Neural progenitor cell (in vitro differentiated cells): Measurements from ENCODE around the gene PIK3R6. TPM values are rescaled to one million over a fixed set of nuclear protein-coding genes. Genes with fewer than 3 reads are reported as not detected.

Source experiments
- DNase-seq: peaks from one replicate; pipeline ENCODE4 v3.0.0-alpha.2; 2016; ENCODE audit warnings: low spot score
- H2AFZ ChIP-seq: fragments of 200-600 bp; sonication (generic); replicated peaks from 2 replicates; pipeline ENCODE4 v1.6.1; 2016; ENCODE audit warnings: antibody characterized with exemption
- H3F3A ChIP-seq: fragments of 200-600 bp; sonication (generic); 2 replicates; pipeline ENCODE4 v1.6.1; 2016; ENCODE audit warnings: antibody characterized with exemption, low read depth
- H3K27ac ChIP-seq: fragments of 200-600 bp; sonication (generic); 2 replicates; pipeline ENCODE4 v1.5.1; 2016; ENCODE audit warnings: mild to moderate bottlenecking
- H3K27me3 ChIP-seq: fragments of 200-600 bp; sonication (generic); 2 replicates; pipeline ENCODE4 v1.6.1; 2016; ENCODE audit warnings: mild to moderate bottlenecking, moderate library complexity
- H3K36me3 ChIP-seq: fragments of 200-600 bp; sonication (generic); 2 replicates; pipeline ENCODE4 v1.5.1; 2016
- H3K4me1 ChIP-seq: fragments of 200-600 bp; sonication (generic); 2 replicates; pipeline ENCODE4 v1.6.1; 2016; ENCODE audit warnings: mixed run types
- H3K4me2 ChIP-seq: fragments of 200-600 bp; sonication (generic); 2 replicates; pipeline ENCODE4 v1.6.1; 2016
- H3K4me3 ChIP-seq: fragments of 200-600 bp; sonication (generic); 2 replicates; pipeline ENCODE4 v1.5.1; 2016
- H3K79me2 ChIP-seq: fragments of 200-600 bp; sonication (generic); 2 replicates; pipeline ENCODE4 v1.6.1; 2016; ENCODE audit warnings: low read depth
- H3K9ac ChIP-seq: fragments of 200-600 bp; sonication (generic); 2 replicates; pipeline ENCODE4 v1.6.1; 2016
- H3K9me3 ChIP-seq: fragments of 200-600 bp; sonication (generic); 2 replicates; pipeline ENCODE4 v1.5.1; 2016; ENCODE audit warnings: low read depth
- H4K20me1 ChIP-seq: fragments of 200-600 bp; sonication (generic); 2 replicates; pipeline ENCODE4 v1.6.1; 2016; ENCODE audit warnings: low read depth
- H3K27ac Mint-ChIP-seq: 3 replicates; pipeline ENCODE4 v1.8.0; 2021; ENCODE audit warnings: mixed read lengths
- H3K27me3 Mint-ChIP-seq: 2 replicates; pipeline ENCODE4 v1.8.0; 2022; ENCODE audit warnings: low read depth, mild to moderate bottlenecking, inconsistent platforms, moderate library complexity, mixed read lengths; ENCODE audit not compliant: insufficient read depth
- H3K36me3 Mint-ChIP-seq: 3 replicates; pipeline ENCODE4 v1.8.0; 2021; ENCODE audit warnings: mixed read lengths
- H3K4me1 Mint-ChIP-seq: 3 replicates; pipeline ENCODE4 v1.8.0; 2021; ENCODE audit warnings: mixed read lengths
- H3K4me3 Mint-ChIP-seq: 3 replicates; pipeline ENCODE4 v1.8.0; 2021; ENCODE audit warnings: mild to moderate bottlenecking, moderate library complexity, mixed read lengths
- H3K9me3 Mint-ChIP-seq: 3 replicates; pipeline ENCODE4 v1.8.0; 2020; ENCODE audit warnings: mixed read lengths
- CTCF ChIP-seq: fragments of 200-600 bp; sonication (generic); IDR thresholded peaks from 2 replicates; pipeline ENCODE4 v1.5.1; 2017; ENCODE audit warnings: antibody characterized with exemption, mild to moderate bottlenecking
- EZH2 ChIP-seq: fragments of 200-600 bp; sonication (generic); IDR thresholded peaks from 2 replicates; pipeline ENCODE4 v1.6.1; 2017; ENCODE audit warnings: antibody characterized with exemption, mild to moderate bottlenecking, moderate library complexity
- EZH2phosphoT487 ChIP-seq: fragments of 200-600 bp; sonication (generic); IDR thresholded peaks from 2 replicates; pipeline ENCODE4 v1.6.1; 2017; ENCODE audit warnings: antibody characterized with exemption
- total RNA-seq: library from RNA; depleted of rRNA; stranded (reverse); fragments of >200 nt; gene quantifications from 2 replicates; pipeline ENCODE4 v1.2.3, GENCODE V29; 2015; ENCODE audit warnings: low replicate concordance

The PIK3R6 gene
- total RNA-seq, 1 donor from 2014 or later: not detected

- no peak overlapping the region for H3K27ac Mint-ChIP-seq
- no peak for DNase-seq
- H3K36me3 Mint-ChIP-seq: no peaks in the 10 kb centered on the region
- Histone ChIP-seq H3K4me3 (no peak overlapping the region), H3F3A (no peaks in the 10 kb centered on the region), H4K20me1 (no peaks in the 10 kb centered on the region), H3K27me3 (no peaks in the 10 kb centered on the region), H3K4me1 (no peaks in the 10 kb centered on the region), H3K36me3 (no peaks in the 10 kb centered on the region), H3K79me2 (no peaks in the 10 kb centered on the region), H3K27ac (no peak overlapping the region), H2AFZ (no peak overlapping the region), H3K9me3 (no peaks in the 10 kb centered on the region), H3K9ac (no peak overlapping the region), H3K4me2 (no peak overlapping the region)
- no peak overlapping the region for H3K4me3 Mint-ChIP-seq
- H3K9me3 Mint-ChIP-seq: peaks cover 11% of the 10 kb centered on the region
- peaks cover 2% of the 10 kb centered on the region for H3K27me3 Mint-ChIP-seq
- TF ChIP-seq CTCF: no peak
- no peak for TF ChIP-seq EZH2
- TF ChIP-seq EZH2phosphoT487: no peak
- H3K4me1 Mint-ChIP-seq: no peaks in the 10 kb centered on the region
Observed at GRCh38 chr17:8776248-8776647, 91.2 kb downstream of the PIK3R6 start.

GRCh38 chr17:8766731-8767130 lies 100.7 kb downstream of the PIK3R6 start:
- Histone ChIP-seq H3K9me3 (no peaks in the 10 kb centered on the region), H3K4me2 (no peak overlapping the region), H4K20me1 (no peaks in the 10 kb centered on the region), H3F3A (no peaks in the 10 kb centered on the region), H3K4me3 (no peak overlapping the region), H2AFZ (no peak overlapping the region), H3K27ac (no peak overlapping the region), H3K79me2 (no peaks in the 10 kb centered on the region), H3K4me1 (no peaks in the 10 kb centered on the region), H3K36me3 (no peaks in the 10 kb centered on the region), H3K9ac (no peak overlapping the region), H3K27me3 (no peaks in the 10 kb centered on the region)
- peaks cover 2% of the 10 kb centered on the region for H3K27me3 Mint-ChIP-seq
- H3K4me3 Mint-ChIP-seq: no peak overlapping the region
- TF ChIP-seq EZH2phosphoT487: no peak
- TF ChIP-seq EZH2: no peak
- no peak for TF ChIP-seq CTCF
- H3K4me1 Mint-ChIP-seq: no peaks in the 10 kb centered on the region
- H3K27ac Mint-ChIP-seq: no peak overlapping the region
- no peaks in the 10 kb centered on the region for H3K36me3 Mint-ChIP-seq
- no peak for DNase-seq
- H3K9me3 Mint-ChIP-seq: no peaks in the 10 kb centered on the region

- Histone ChIP-seq H3K4me3 (no peak overlapping the region), H4K20me1 (no peaks in the 10 kb centered on the region), H2AFZ (no peak overlapping the region), H3K27ac (no peak overlapping the region), H3K36me3 (no peaks in the 10 kb centered on the region), H3K9ac (no peak overlapping the region), H3K27me3 (no peaks in the 10 kb centered on the region), H3K9me3 (no peaks in the 10 kb centered on the region), H3K79me2 (no peaks in the 10 kb centered on the region), H3K4me2 (no peak overlapping the region), H3K4me1 (no peaks in the 10 kb centered on the region), H3F3A (no peaks in the 10 kb centered on the region)
- peaks cover 2% of the 10 kb centered on the region for H3K9me3 Mint-ChIP-seq
- H3K4me1 Mint-ChIP-seq: no peaks in the 10 kb centered on the region
- peaks cover 5% of the 10 kb centered on the region for H3K27me3 Mint-ChIP-seq
- TF ChIP-seq EZH2phosphoT487: no peak
- TF ChIP-seq CTCF: no peak
- no peak for TF ChIP-seq EZH2
- H3K36me3 Mint-ChIP-seq: no peaks in the 10 kb centered on the region
- no peak for DNase-seq
- H3K4me3 Mint-ChIP-seq: no peak overlapping the region
- no peak overlapping the region for H3K27ac Mint-ChIP-seq
Observed at GRCh38 chr17:8762012-8762411, 105.5 kb downstream of the PIK3R6 start.
